Left ventricle myocardium inferior (tissue), 1 donor: ENCODE measurements around the gene CDKN2B-AS1. TPM values are rescaled to one million over a fixed set of nuclear protein-coding genes. Genes with fewer than 3 reads are reported as not detected.

ENCODE experiments used
- DNase-seq: peaks from one replicate; pipeline ENCODE4 v3.0.0-alpha.2; 2020
- H3K27ac ChIP-seq: fragments of 200-600 bp; replicated peaks from 2 replicates; pipeline ENCODE4 v1.8.0; 2021
- H3K27me3 ChIP-seq: fragments of 200-600 bp; 2 replicates; pipeline ENCODE4 v1.8.0; 2021; ENCODE audit warnings: low read depth
- H3K36me3 ChIP-seq: fragments of 200-600 bp; 2 replicates; pipeline ENCODE4 v1.8.0; 2021
- H3K4me1 ChIP-seq: fragments of 200-600 bp; 2 replicates; pipeline ENCODE4 v1.8.0; 2021
- H3K4me3 ChIP-seq: fragments of 200-600 bp; 2 replicates; pipeline ENCODE4 v1.8.0; 2021; ENCODE audit warnings: mild to moderate bottlenecking, moderate library complexity
- H3K9me3 ChIP-seq: fragments of 200-600 bp; replicated peaks from 2 replicates; pipeline ENCODE4 v1.8.0; 2021
- intact Hi-C: fragments of 100-400 bp; cut with micrococcal nuclease; formaldehyde crosslinking; loops from one replicate; pipeline ENCODE4 v1.11.0; 2022
- total RNA-seq: library from RNA; stranded (reverse); fragmentation: NEBNext Ultra II Directional; extraction: Animal tissue kit (Norgen Biotek cat#: 25700); gene quantifications from one replicate; pipeline ENCODE4 v1.2.1, GENCODE V29; 2021
- TF ChIP-seq, protein P1 (sequence below): fragments of 200-600 bp; IDR thresholded peaks from 2 replicates; pipeline ENCODE4 v1.8.0; 2021; ENCODE audit warnings: antibody characterized with exemption, mild to moderate bottlenecking, borderline replicate concordance
- donor health status: DM: no; HTN: yes; CAD: no; lungs with severe emphysema.

The CDKN2B-AS1 gene
- total RNA-seq, 1 donor from 2014 or later = 0.30 TPM

DNA sequence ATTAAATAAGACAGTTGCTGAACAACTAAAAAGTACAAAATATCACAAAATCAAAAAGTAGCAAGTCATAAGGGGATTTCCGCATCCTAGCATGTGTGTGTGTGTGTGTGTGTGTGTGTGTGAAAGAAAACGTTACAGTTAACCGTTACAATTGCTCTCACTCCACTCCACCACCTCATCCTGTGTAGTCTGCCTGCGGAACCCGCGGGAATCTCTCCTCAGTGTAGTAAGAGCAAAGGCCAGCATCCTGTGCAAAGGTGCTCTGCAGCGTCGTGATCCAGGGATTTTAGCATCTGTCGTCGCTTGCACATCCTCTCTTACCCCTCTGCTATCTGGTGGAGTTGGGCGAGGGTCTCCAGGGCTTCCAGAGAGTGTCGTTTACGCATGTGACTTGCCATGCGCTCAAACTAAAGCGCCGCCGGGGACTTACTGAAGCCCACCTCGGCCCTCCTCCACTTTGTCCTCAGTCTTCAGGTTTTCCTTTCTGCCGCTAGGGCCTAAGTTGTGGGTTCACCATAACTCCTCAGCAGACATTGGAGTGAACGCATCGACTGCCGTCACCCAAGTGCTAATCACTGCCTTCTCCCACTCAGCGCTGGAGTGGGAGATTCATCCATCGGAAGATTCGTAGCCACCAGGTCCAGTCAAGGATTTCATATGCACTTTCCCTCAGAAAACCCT, 10.6 kb downstream of the CDKN2B-AS1 start:
- Histone ChIP-seq H3K9me3 (no peaks in the 10 kb centered on the region), H3K27me3 (peaks cover 71% of the 10 kb centered on the region), H3K36me3 (no peaks in the 10 kb centered on the region), H3K4me1 (peaks cover 20% of the 10 kb centered on the region), H3K4me3 (no peak overlapping the region), H3K27ac (no peak overlapping the region)
- no peak for DNase-seq
- TF ChIP-seq, protein P1, sequence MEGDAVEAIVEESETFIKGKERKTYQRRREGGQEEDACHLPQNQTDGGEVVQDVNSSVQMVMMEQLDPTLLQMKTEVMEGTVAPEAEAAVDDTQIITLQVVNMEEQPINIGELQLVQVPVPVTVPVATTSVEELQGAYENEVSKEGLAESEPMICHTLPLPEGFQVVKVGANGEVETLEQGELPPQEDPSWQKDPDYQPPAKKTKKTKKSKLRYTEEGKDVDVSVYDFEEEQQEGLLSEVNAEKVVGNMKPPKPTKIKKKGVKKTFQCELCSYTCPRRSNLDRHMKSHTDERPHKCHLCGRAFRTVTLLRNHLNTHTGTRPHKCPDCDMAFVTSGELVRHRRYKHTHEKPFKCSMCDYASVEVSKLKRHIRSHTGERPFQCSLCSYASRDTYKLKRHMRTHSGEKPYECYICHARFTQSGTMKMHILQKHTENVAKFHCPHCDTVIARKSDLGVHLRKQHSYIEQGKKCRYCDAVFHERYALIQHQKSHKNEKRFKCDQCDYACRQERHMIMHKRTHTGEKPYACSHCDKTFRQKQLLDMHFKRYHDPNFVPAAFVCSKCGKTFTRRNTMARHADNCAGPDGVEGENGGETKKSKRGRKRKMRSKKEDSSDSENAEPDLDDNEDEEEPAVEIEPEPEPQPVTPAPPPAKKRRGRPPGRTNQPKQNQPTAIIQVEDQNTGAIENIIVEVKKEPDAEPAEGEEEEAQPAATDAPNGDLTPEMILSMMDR = no peak
- intact Hi-C loops = loop anchor here (5.0 kb wide), 1 partner anchor 193 kb away; no protein-coding TSS in a partner anchor

DNA sequence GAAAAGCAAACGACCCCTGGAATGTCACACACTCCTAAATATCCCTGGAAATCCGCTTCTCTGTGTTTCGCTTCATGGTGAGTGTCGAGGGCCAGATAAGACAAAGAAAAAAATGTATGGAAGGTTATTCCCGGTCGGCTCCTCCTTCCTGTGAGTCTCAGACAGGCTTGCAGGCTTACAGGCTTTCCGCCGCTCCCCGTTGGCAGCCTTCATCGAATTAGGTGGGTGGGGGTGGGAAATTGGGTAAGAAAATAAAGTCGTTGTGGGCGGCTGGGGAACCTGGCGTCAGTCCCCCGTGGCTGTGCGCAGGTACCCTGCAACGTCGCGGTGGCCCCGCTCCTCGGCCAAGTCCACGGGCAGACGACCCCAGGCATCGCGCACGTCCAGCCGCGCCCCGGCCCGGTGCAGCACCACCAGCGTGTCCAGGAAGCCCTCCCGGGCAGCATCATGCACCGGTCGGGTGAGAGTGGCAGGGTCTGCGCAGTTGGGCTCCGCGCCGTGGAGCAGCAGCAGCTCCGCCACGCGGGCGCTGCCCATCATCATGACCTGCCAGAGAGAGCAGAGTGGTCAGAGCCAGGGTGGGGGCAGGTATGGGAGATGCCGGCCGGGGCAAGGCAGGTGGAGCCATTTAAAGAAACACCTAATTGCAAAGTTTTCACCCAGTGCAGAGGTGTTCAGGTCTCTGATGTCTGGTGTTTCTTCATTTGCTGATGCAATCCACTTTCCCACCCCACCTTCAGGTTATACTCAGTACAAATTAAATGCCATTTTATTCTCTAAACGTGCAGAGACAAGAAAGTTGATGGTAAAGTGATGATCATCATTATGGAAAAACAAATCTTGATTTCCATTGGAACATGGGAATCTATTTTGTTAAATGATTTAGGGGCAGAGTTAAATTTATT, 11.4 kb downstream of the CDKN2B-AS1 start:
- TF ChIP-seq, protein P1 = no peak
- DNase-seq = no peak
- H3K4me3 ChIP-seq = no peak overlapping the region
- H3K9me3 ChIP-seq = no peaks in the 10 kb centered on the region
- H3K27me3 ChIP-seq = peaks cover 64% of the 10 kb centered on the region
- H3K4me1 ChIP-seq = peaks cover 20% of the 10 kb centered on the region
- H3K36me3 ChIP-seq = no peaks in the 10 kb centered on the region
- intact Hi-C loops = loop anchor here (5.0 kb wide), 1 partner anchor 194 kb away; no protein-coding TSS in a partner anchor
- H3K27ac ChIP-seq = no peak overlapping the region

DNA sequence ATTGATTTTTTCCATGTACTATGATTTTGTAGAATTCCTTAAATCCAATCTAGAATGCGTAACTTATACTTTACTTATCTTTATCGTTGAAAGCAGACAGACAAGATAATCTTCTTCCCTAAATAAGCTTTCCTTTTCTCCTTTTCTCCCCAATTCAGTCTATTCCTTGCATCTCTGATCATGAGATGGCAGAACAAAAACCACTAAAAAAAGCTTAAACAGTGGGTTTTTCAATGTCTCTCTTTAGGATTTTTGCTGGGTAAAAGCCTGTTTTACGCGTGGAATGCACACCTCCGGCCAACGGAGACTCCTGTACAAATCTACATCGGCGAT, 13.8 kb downstream of the CDKN2B-AS1 start:
- peaks cover 20% of the 10 kb centered on the region for H3K4me1 ChIP-seq
- H3K4me3 ChIP-seq = peak overlapping the region; percentile 84
- H3K27me3 ChIP-seq = peaks cover 47% of the 10 kb centered on the region
- H3K36me3 ChIP-seq = no peaks in the 10 kb centered on the region
- TF ChIP-seq, protein P1 = no peak
- no peak for DNase-seq
- intact Hi-C loops = loop anchor here (5.0 kb wide), 1 partner anchor 196 kb away; no protein-coding TSS in a partner anchor
- no peaks in the 10 kb centered on the region for H3K9me3 ChIP-seq
- peak overlapping the region; percentile 93 for H3K27ac ChIP-seq

DNA sequence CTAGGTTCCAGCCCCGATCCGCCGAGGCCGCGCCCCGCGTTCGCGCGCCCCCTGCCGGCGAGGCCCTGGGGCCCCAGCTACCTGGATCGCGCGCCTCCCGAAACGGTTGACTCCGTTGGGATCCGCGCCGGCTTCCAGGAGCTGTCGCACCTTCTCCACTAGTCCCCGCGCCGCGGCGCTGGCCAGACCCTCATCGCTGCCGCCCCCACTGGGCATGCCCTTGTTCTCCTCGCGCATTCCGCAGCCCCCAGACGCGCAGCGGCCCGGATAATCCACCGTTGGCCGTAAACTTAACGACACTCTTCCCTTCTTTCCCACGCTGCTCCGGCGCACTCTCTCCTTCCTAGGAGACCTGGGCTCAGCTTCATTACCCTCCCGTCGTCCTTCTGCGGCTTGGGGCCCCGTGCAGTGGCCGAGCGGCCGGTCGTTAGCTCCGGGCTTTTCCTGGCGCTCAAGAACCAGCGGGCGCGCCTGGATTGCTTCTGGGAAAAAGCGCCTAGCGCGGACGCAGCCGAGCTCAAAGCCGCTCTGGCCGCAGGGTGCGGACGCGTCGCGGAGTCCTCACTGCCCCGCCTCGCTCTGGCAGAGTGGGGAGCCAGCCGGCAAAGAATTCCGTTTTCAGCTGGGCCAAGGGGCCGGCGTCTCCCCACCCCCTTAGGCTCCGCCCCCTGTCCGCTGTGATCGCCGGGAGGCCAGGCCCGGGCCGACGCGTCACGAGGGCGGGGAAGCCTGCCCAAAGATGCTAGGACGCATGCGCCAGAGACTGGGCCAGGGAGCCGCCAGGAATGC, 14.3 kb downstream of the CDKN2B-AS1 start, which contains the start of gene CDKN2B:
TSS of gene CDKN2B (minus strand) at position 589 of the 789 bp plus-strand sequence. CDS start at position 237, 352 bp downstream.
- Histone ChIP-seq H3K9me3 (no peaks in the 10 kb centered on the region), H3K4me3 (peak within 1 kb of the TSS; percentile 84), H3K36me3 (no peaks in the 10 kb centered on the region), H3K4me1 (peaks cover 20% of the 10 kb centered on the region), H3K27ac (peak within 1 kb of the TSS; percentile 93), H3K27me3 (peaks cover 41% of the 10 kb centered on the region)
- peak; percentile 95 for DNase-seq
- TF ChIP-seq, protein P1 = peak; percentile 91
- intact Hi-C loops = loop anchor here (5.0 kb wide), 1 partner anchor 197 kb away; no protein-coding TSS in a partner anchor

DNA sequence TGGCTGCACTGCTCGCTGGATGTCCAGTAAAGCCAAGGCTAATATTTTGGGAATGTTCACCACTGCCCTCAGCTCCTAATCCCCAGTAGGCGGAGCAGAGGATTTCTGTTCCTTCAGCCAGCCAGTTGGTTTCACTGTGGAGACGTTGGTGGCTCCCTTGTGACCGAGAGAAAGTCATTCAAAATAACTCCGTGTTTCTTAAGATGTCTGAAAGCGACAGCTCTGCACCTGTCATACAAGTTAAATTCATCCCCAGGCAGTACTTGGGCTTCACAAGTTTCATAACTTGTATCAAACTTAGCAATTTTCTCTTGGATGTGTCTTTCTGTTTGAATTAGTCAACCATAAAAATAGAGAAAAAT, 14.9 kb downstream of the CDKN2B-AS1 start:
- no peaks in the 10 kb centered on the region for H3K9me3 ChIP-seq
- H3K27me3 ChIP-seq = peaks cover 36% of the 10 kb centered on the region
- DNase-seq = no peak
- intact Hi-C loops = loop anchor here (5.0 kb wide), 1 partner anchor 197 kb away; no protein-coding TSS in a partner anchor
- H3K36me3 ChIP-seq = no peaks in the 10 kb centered on the region
- peaks cover 20% of the 10 kb centered on the region for H3K4me1 ChIP-seq
- TF ChIP-seq, protein P1 = no peak
- peak overlapping the region; percentile 84 for H3K4me3 ChIP-seq
- H3K27ac ChIP-seq = peak overlapping the region; percentile 93
